Stromal cell of bone marrow (primary cell): Measurements from ENCODE around the gene PVR.
"Not testable (repeated sequence)": the region's sequence is repeated elsewhere in the genome, so short reads cannot be mapped to it uniquely, and the experiment has no call there.

Source experiments
- DNase-seq: peaks from one replicate; pipeline ENCODE4 v3.0.0-alpha.2; 2012; ENCODE audit warnings: low read depth

Gene PVR

GRCh38 chr19:44643605-44644401, at the start of gene PVR:
PVR (plus strand) TSS chr19:44643910; CDS start chr19:44644097, 187 bp downstream.
- no peak for DNase-seq

GRCh38 chr19:44596428-44597130, 47.1 kb upstream of the PVR start:
- no peak for DNase-seq

GRCh38 chr19:44597131-44597491, 46.6 kb upstream of the PVR start:
- DNase-seq, result no peak

- no peak for DNase-seq
These were observed 45.4 kb upstream of the PVR start for GRCh38 chr19:44598355-44598754.

- no peak for DNase-seq
These were observed 44.8 kb upstream of the PVR start for GRCh38 chr19:44598880-44599279.

- no peak for DNase-seq
These were observed 43.2 kb upstream of the PVR start for GRCh38 chr19:44600466-44600865.

- no peak for DNase-seq
These were observed 41.6 kb upstream of the PVR start for GRCh38 chr19:44602081-44602480.

- DNase-seq, result peak; percentile 79
These were observed 40.3 kb upstream of the PVR start for GRCh38 chr19:44603201-44603945.

- no peak for DNase-seq
These were observed 39.5 kb upstream of the PVR start for GRCh38 chr19:44604241-44604640.

GRCh38 chr19:44605547-44605946, 38.2 kb upstream of the PVR start:
- DNase-seq, result no peak

GRCh38 chr19:44607049-44607448, 36.7 kb upstream of the PVR start:
- no peak for DNase-seq

- no peak for DNase-seq
These were observed 35.8 kb upstream of the PVR start for GRCh38 chr19:44607917-44608316.

- DNase-seq, result no peak
These were observed 35.3 kb upstream of the PVR start for GRCh38 chr19:44608391-44608821.

GRCh38 chr19:44609219-44609618, 34.5 kb upstream of the PVR start:
- no peak for DNase-seq

- not testable (repeated sequence) for DNase-seq
These were observed 33.2 kb upstream of the PVR start for GRCh38 chr19:44610497-44610896.

- no peak for DNase-seq
These were observed 31.9 kb upstream of the PVR start for GRCh38 chr19:44611812-44612295.

GRCh38 chr19:44613295-44614178, 30.2 kb upstream of the PVR start, which contains the start of gene IGSF23:
IGSF23 (plus strand) TSS chr19:44613563; CDS start chr19:44613646, 83 bp downstream.
- DNase-seq, result no peak

GRCh38 chr19:44614313-44614712, 29.4 kb upstream of the PVR start:
- no peak for DNase-seq

- no peak for DNase-seq
These were observed 27.9 kb upstream of the PVR start for GRCh38 chr19:44615863-44616247.

GRCh38 chr19:44617110-44617880, 26.4 kb upstream of the PVR start:
- no peak for DNase-seq
